GM19397 (cell line): ENCODE measurements around the gene ZNF683.
"Not testable (repeated sequence)": the region's sequence is repeated elsewhere in the genome, so short reads cannot be mapped to it uniquely, and the experiment has no call there.

Experiments used
- ATAC-seq: cut with Tn5 transposase; IDR thresholded peaks from one replicate; pipeline ENCODE4 v1.9.1; 2021; ENCODE audit warnings: mild to moderate bottlenecking, moderate library complexity; ENCODE audit not compliant: unreplicated experiment

ZNF683 gene

GRCh38 chr1:26387447-26387846, 14.9 kb upstream of the ZNF683 start:
- no peak for ATAC-seq

GRCh38 chr1:26385063-26385462, 12.5 kb upstream of the ZNF683 start:
- ATAC-seq, result not testable (repeated sequence)

- ATAC-seq, result no peak
Measured at GRCh38 chr1:26384076-26384475, 11.5 kb upstream of the ZNF683 start.

GRCh38 chr1:26378879-26379251, 6.3 kb upstream of the ZNF683 start:
- no peak for ATAC-seq

- ATAC-seq, result no peak
Measured at GRCh38 chr1:26378088-26378878, 5.7 kb upstream of the ZNF683 start.

- ATAC-seq, result no peak
Measured at GRCh38 chr1:26376050-26376449, 3.5 kb upstream of the ZNF683 start.

- ATAC-seq, result no peak
Measured at GRCh38 chr1:26375081-26375480, 2.5 kb upstream of the ZNF683 start.

- ATAC-seq, result not testable (repeated sequence)
Measured at GRCh38 chr1:26374361-26374760, 1.8 kb upstream of the ZNF683 start.

- ATAC-seq, result no peak
Measured at GRCh38 chr1:26373789-26374188, 1.2 kb upstream of the ZNF683 start.

GRCh38 chr1:26373281-26373680, 731 bp upstream of the ZNF683 start:
- ATAC-seq, result no peak

GRCh38 chr1:26372039-26372438, 511 bp downstream of the ZNF683 start:
- no peak for ATAC-seq

- no peak for ATAC-seq
Measured at GRCh38 chr1:26370591-26371382, 1.8 kb downstream of the ZNF683 start.

- no peak for ATAC-seq
Measured at GRCh38 chr1:26368486-26368885, 4.1 kb downstream of the ZNF683 start.

- no peak for ATAC-seq
Measured at GRCh38 chr1:26368006-26368405, 4.5 kb downstream of the ZNF683 start.

GRCh38 chr1:26367441-26367840, 5.1 kb downstream of the ZNF683 start:
- no peak for ATAC-seq

GRCh38 chr1:26364956-26365355, 7.6 kb downstream of the ZNF683 start:
- no peak for ATAC-seq

GRCh38 chr1:26363549-26364448, 8.8 kb downstream of the ZNF683 start:
- ATAC-seq, result peak; percentile 55

GRCh38 chr1:26362331-26362730, 10.2 kb downstream of the ZNF683 start:
- no peak for ATAC-seq

- ATAC-seq, result no peak
Measured at GRCh38 chr1:26361605-26362122, 10.9 kb downstream of the ZNF683 start.

GRCh38 chr1:26360807-26361604, 11.5 kb downstream of the ZNF683 start:
- ATAC-seq, result no peak
